WTC11 (cell line): ENCODE measurements around the gene MACROH2A2.

Experiments
- CTCF ChIP-seq: fragments of 200-600 bp; IDR thresholded peaks from 2 replicates; pipeline ENCODE4 v1.8.0; 2022; ENCODE audit warnings: antibody characterized with exemption
- JUN ChIP-seq: sonication (generic); formaldehyde crosslinking; IDR thresholded peaks from 2 replicates; pipeline ENCODE4 v1.8.0; 2023; ENCODE audit warnings: mild to moderate bottlenecking, missing genetic modification reagents
- SMAD4 ChIP-seq: sonication (generic); formaldehyde crosslinking; IDR thresholded peaks from 2 replicates; pipeline ENCODE4 v1.8.0; 2022; ENCODE audit warnings: mild to moderate bottlenecking, missing genetic modification reagents
- ZNF121 ChIP-seq: sonication (generic); formaldehyde crosslinking; IDR thresholded peaks from 2 replicates; pipeline ENCODE4 v1.8.0; 2023; ENCODE audit warnings: missing genetic modification reagents

DNA sequence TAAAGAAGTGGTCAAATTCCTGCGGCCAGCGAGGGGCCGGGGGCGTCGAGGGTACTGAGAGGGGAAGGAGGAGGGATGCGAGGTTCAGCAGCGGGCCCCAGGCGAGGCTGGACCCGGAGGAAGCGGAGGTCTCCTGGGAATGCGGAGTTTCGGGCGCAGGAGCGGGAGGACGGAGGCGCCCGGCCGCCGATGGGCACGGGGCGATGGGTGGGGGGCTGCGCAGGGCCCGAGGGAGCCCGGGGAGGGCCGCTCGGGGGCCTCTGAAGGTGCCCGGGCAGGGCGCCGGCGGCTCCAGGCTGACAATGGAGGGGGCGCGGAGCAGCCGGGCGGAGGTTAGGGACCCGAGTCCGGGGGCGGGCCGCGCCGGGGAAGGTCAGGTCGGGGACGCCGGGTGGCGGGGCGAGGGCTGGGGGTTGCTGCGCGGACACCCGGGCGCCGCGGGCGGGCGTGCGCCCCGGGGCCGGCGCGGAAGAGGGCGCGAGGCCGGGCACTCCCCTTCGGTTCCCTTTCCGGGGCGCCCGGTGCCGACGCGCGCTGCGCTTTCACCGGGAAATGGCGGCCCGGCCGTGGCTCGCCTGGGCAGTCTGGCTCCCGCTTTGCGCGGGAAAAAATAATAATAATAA lies 683 bp downstream of the MACROH2A2 start:
- TF ChIP-seq CTCF = no peak
- TF ChIP-seq ZNF121 (CRISPR knock-in tag) = no peak
- TF ChIP-seq JUN = no peak
- no peak for TF ChIP-seq SMAD4 (CRISPR knock-in tag)
